RCC 7860 (cell line): ENCODE data around the gene SIK1.
"Not testable (repeated sequence)": the region's sequence is repeated elsewhere in the genome, so short reads cannot be mapped to it uniquely, and the experiment has no call there.

ENCODE experiments used
- DNase-seq: peaks from one replicate; pipeline ENCODE4 v3.0.0-alpha.2; 2015; ENCODE audit warnings: low spot score
- FAIRE-seq: peaks from 2 replicates; lab custom pipeline; 2012; peaks lifted over from hg19 to GRCh38; lab: Jason Lieb, UNC

Gene SIK1

DNA sequence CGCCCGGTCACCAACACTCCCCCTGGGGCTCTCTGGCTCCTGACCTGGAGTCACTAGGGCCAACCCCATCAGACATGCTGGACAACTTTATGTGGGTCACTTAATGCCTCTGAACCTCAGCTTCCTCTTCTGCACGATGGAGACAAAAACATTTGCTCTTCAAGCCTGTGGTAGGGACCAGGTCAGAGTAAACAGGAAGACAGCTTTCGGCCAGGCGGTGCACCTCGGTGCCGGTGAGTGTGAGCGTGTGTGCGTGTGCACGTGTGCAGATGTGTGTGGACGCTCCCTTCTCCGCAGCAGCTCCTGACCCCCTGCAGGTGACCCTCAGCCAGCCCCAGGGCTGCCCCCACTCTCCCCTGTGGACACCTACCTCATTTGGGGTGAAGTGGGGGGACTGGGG lies 28.4 kb downstream of the SIK1 start:
- DNase-seq, FAIRE-seq: not testable (repeated sequence)

GRCh38 chr21:43398000-43398399 lies 28.9 kb downstream of the SIK1 start:
- DNase-seq, FAIRE-seq: not testable (repeated sequence)

- not testable (repeated sequence) for FAIRE-seq
Observed at GRCh38 chr21:43397439-43397808, 29.5 kb downstream of the SIK1 start.

GRCh38 chr21:43396788-43397438 lies 30.0 kb downstream of the SIK1 start:
- not testable (repeated sequence) for DNase-seq
- peak; percentile 81 for FAIRE-seq

More at GRCh38 chr21:43397439-43397808, 29.5 kb downstream of the SIK1 start:
- DNase-seq = not testable (repeated sequence)

DNA sequence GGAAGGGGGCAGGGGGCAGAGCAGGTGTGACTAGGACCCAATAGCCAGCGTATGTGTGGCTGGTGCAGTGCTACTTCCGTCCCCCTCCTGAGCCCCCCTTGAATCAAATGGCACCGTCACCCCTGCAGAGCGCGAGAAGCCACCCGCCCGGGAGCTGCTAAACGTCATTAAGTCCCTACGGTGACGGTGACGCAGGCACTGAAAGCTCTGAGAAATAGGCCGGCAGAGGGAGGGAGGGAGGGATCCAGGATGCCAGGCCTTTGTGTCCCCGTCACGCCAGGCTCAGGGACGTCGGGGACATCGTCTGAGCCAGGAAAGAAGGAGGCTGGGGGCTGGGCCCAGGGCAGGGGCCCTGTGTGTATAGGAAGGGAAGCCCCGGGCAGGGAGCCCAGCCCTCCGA lies 43.6 kb downstream of the SIK1 start:
- DNase-seq = not testable (repeated sequence)

DNA sequence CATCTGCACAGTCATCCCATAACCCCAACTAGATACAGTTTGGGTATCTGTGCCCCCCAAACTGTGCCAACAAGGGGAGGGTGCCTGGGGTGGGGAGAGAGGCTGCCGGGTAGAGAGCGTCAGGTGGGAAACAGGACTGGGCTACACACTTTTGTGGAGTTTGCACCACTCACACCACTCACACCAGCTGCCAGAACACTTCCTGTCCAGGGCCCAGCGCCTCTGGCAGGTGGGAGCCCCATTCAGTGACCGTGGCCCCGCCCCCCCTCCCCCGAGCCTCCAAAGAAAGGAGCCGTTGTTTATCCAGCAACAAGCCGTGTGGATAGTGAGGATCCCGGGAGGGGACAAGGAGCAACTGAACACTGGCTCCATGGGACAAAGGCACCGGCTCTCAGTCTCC lies 44.0 kb downstream of the SIK1 start:
- not testable (repeated sequence) for FAIRE-seq, DNase-seq

More for the DNA sequence above, 43.6 kb downstream of the SIK1 start:
- not testable (repeated sequence) for FAIRE-seq

DNA sequence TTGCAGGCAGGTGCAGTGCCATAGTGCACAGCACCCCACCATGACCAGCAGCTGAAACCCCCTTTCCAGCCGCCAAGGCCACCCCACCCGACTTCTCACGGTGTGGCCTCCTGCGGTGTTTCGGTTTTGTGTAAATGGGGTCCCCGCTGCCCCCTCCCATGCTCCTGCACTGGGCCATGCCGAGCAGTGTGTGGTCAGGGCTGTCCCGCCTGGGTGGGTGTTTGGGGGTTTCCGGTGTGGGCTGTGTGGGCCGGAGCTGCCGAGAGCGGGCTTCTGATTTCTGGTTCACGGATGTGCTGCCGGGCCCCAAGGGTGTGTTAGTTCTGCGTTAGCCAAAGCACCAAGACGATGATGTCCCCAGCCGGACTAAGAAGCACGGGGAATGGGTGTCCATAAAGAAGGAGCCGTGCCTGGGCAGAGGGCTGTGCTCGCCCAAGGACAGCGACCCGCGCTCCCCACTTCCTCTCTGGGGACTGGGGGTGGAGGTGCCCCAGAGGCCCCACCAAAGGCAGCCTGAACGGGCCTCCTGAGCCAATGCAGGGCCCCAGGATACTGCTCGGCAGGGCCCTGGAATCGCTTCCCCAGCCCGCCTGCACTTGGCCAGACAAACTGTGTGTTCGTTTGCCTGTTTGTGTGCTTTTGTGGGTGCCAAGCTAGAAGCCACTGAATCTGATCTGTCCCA lies 45.9 kb downstream of the SIK1 start:
- not testable (repeated sequence) for FAIRE-seq, DNase-seq

- not testable (repeated sequence) for FAIRE-seq, DNase-seq
Observed at GRCh38 chr21:43380337-43380736, 46.6 kb downstream of the SIK1 start.

GRCh38 chr21:43379626-43380122 lies 47.3 kb downstream of the SIK1 start:
- FAIRE-seq = not testable (repeated sequence)

DNA sequence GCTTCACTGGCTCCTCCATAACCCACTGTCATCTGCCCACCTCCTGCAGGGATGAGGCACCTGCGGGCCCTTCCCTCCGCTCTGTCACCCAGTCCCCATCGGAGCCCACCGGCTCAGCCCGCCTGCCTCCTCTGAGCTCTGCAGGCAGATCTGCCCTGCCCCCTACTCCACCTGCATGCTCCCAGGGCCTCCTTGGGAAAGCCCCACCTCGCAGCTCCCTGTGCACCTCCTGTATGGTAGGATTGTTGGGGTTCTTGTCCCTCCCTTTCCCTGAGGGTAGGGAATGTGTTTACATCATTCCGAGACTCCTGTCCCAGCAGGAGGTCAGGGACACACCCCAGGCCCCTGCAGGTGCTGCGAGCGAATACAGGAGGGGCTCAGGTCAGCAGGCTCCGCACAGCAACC lies 50.5 kb downstream of the SIK1 start:
- no peak for FAIRE-seq
- DNase-seq = no peak

More at GRCh38 chr21:43379626-43380122, 47.3 kb downstream of the SIK1 start:
- DNase-seq = not testable (repeated sequence)

DNA sequence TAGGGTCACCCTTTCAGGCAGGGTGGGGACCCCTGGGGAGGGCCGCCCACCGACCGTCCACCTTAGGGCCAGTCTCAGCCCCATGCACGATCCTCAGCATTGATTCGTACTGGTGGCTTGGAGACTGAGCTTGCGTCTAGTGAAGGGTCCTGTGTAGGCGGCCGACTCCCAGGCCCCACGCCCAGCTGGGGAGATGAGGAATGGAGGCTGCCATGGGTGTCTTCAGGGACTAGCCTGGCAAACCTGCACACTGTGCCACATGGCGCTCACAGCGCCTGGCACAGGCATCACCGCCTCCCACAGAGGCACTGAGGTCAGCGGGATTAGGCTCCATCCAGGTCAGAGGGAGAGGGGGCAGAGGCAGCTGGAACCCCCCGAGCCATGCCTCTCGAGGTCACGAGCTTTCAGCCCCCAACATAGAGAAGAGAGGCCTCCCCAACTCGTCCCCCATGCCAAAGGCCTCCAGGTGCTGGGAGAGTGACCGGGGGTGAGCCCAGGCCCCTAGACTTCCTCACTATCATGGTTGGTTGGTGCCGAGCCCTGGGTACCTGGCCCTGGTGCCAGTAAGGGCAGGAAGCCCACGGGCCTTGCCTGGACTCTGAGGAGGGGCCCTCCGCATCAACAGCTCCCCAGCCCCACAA lies 51.0 kb downstream of the SIK1 start:
- no peak for FAIRE-seq
- no peak for DNase-seq

DNA sequence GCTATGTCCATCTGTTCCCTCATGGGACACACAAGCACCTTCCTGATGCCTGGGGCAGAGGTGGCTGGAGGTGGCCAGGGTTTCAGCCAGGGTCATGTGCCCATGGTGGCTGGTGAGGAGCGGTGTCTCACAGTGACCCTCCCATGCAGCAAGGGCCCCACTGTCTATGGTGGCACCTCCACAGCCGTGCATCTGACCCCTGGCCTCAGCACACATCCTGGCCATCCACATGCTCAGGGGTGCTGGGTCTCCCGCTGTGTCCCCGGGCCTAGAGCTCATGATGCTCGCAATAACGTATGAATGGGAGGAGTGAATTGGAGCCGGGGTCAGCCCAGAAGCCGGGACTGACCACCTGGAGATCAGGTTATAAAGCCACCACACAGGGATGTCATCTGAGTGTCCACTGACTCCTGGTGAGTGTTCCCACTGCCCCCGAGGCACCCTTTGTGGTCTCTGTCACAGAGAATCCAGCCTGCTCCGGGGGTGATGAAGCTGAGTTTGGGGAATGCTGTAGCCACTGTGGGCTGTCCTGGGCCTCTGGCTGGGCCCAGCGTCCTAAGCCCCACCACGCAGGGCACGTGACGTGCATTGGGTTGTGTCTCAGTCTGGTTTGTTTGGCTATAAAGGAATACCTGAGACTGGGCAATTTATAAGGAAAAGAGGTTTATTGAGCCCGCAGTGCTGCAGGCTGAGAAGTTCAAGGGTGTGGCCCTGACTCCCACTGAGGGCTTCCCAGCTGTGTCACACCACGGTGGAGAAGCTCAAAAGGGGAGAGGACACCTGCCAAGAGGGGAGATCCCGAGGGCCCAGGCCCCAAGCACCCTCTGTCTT lies 51.7 kb downstream of the SIK1 start:
- FAIRE-seq (no peak), DNase-seq (no peak)

- no peak for FAIRE-seq
Observed at GRCh38 chr21:43374228-43374885, 52.6 kb downstream of the SIK1 start.

GRCh38 chr21:43373362-43374227 lies 53.3 kb downstream of the SIK1 start:
- no peak for DNase-seq
- no peak for FAIRE-seq

More at GRCh38 chr21:43374228-43374885, 52.6 kb downstream of the SIK1 start:
- DNase-seq = no peak

- FAIRE-seq (no peak), DNase-seq (no peak)
Observed at GRCh38 chr21:43372663-43373361, 54.1 kb downstream of the SIK1 start.

DNA sequence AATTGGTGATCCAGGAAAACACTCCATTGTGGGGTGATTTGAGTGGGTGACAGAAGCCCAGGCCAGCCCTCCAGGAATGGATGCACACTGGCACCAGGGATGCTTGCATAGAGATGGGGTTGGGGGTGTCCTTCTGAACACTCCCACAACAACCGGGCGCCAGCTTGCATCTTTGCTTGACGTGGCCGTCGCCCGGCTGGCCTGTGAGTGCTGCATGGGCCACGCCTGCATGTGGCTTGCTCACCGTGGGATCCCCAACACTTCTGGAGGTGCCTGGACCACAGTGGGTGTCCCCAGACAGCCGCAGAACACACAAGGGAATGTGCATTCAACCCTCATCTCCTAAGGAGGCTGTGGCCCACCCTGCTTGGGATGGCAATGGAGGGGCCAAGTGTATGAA lies 55.1 kb downstream of the SIK1 start:
- no peak for DNase-seq
- FAIRE-seq = no peak

- FAIRE-seq (no peak), DNase-seq (no peak)
Observed at GRCh38 chr21:43370888-43371570, 55.9 kb downstream of the SIK1 start.

- DNase-seq (no peak), FAIRE-seq (no peak)
Observed at GRCh38 chr21:43370091-43370658, 56.8 kb downstream of the SIK1 start.
